ENCODE measurements around the gene FAU.

DNA sequence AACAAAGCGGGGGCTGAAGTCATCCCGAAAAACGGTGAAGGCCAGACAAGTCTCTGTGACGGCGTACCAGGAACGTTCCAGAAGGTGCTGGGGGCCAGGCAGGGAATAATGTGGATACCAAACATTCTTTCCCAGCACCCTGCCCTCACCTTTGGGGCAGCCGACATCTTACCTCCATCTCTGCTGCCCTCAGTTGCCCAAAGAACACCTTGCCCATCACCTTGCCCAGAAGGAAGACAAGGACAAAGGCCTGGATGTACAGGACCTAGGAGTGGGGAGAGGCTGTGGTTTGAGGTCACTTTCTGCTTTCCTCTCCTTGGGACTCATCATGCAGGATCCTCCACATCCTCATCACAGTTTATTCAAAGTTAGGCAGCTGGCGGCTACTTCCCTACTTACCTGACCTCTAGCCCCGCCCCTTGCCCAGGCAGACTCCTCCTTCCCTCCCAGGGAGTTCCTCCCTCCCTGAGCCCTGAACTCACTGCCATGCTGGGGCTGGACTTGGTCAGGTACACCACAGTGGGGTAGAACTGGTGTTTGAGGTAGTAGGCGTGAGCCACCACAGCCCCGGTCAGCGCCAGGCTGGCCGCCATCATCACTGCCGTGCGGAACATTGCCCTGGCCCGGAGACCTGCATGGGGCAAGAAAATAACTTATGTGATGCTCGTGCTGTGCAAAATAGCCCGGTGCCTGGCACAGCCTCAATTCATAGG lies 11.2 kb upstream of the FAU start:
- TF ChIP-seq, protein P1, sequence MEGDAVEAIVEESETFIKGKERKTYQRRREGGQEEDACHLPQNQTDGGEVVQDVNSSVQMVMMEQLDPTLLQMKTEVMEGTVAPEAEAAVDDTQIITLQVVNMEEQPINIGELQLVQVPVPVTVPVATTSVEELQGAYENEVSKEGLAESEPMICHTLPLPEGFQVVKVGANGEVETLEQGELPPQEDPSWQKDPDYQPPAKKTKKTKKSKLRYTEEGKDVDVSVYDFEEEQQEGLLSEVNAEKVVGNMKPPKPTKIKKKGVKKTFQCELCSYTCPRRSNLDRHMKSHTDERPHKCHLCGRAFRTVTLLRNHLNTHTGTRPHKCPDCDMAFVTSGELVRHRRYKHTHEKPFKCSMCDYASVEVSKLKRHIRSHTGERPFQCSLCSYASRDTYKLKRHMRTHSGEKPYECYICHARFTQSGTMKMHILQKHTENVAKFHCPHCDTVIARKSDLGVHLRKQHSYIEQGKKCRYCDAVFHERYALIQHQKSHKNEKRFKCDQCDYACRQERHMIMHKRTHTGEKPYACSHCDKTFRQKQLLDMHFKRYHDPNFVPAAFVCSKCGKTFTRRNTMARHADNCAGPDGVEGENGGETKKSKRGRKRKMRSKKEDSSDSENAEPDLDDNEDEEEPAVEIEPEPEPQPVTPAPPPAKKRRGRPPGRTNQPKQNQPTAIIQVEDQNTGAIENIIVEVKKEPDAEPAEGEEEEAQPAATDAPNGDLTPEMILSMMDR (IDR thresholded peaks at IDR 0.05), result no peak
- TF ChIP-seq EP300 (IDR thresholded peaks at IDR 0.05), result no peak

Data from ovary (tissue), 3 donors.